GM18505 (cell line): ENCODE results near the gene PIK3R5.
A peak's percentile ranks its signal among the peaks of the same experiment; 100 is the strongest.

Source experiments
- ATAC-seq: cut with Tn5 transposase; IDR thresholded peaks from one replicate; pipeline ENCODE4 v1.9.1; 2021; ENCODE audit not compliant: unreplicated experiment
- POLR2A ChIP-seq: IDR thresholded peaks from 4 replicates; pipeline ENCODE4 v1.6.1; 2011; ENCODE audit warnings: borderline replicate concordance; ENCODE audit not compliant: insufficient read depth, insufficient read length; ENCODE audit errors: extremely low read depth

PIK3R5 gene

GRCh38 chr17:8965394-8966168 is at the start of gene PIK3R5:
Gene PIK3R5, minus strand, starts transcription at chr17:8965707. Its CDS starts 54,213 bp downstream, at chr17:8911494.
- TF ChIP-seq POLR2A: peak; percentile 64
- ATAC-seq: peak; percentile 71

- ATAC-seq: no peak
- no peak for TF ChIP-seq POLR2A
Measured at GRCh38 chr17:9011001-9011400, 45.5 kb upstream of the PIK3R5 start.

- ATAC-seq: no peak
- no peak for TF ChIP-seq POLR2A
Measured at GRCh38 chr17:9009737-9010136, 44.2 kb upstream of the PIK3R5 start.

GRCh38 chr17:9009096-9009495 is 43.6 kb upstream of the PIK3R5 start:
- TF ChIP-seq POLR2A: no peak
- no peak for ATAC-seq

GRCh38 chr17:9007052-9007714 is 41.7 kb upstream of the PIK3R5 start:
- no peak for TF ChIP-seq POLR2A
- ATAC-seq: no peak

- TF ChIP-seq POLR2A: no peak
- ATAC-seq: no peak
Measured at GRCh38 chr17:9006175-9006767, 40.8 kb upstream of the PIK3R5 start.

- no peak for ATAC-seq
Measured at GRCh38 chr17:9004961-9005285, 39.4 kb upstream of the PIK3R5 start.

GRCh38 chr17:9004132-9004960 is 38.8 kb upstream of the PIK3R5 start:
- no peak for ATAC-seq
- no peak for TF ChIP-seq POLR2A

More at GRCh38 chr17:9004961-9005285, 39.4 kb upstream of the PIK3R5 start:
- TF ChIP-seq POLR2A: no peak

GRCh38 chr17:9003355-9004131 is 38.0 kb upstream of the PIK3R5 start:
- no peak for TF ChIP-seq POLR2A
- ATAC-seq: no peak

- no peak for TF ChIP-seq POLR2A
- no peak for ATAC-seq
Measured at GRCh38 chr17:9002606-9003354, 37.3 kb upstream of the PIK3R5 start.

- TF ChIP-seq POLR2A: no peak
- no peak for ATAC-seq
Measured at GRCh38 chr17:9002227-9002605, 36.7 kb upstream of the PIK3R5 start.

GRCh38 chr17:9001559-9001958 is 36.1 kb upstream of the PIK3R5 start:
- ATAC-seq: no peak
- TF ChIP-seq POLR2A: no peak
